ENCODE data around the gene HINT2.

The HINT2 gene

GRCh38 chr9:35840881-35841644 is 26.2 kb upstream of the HINT2 start:
- DNase-seq, result no peak

- DNase-seq, result peak in 1 of 2 donors; percentile 16
Measured at GRCh38 chr9:35839926-35840325, 25.1 kb upstream of the HINT2 start.

- no peak for DNase-seq
Measured at GRCh38 chr9:35836595-35836994, 21.8 kb upstream of the HINT2 start.

GRCh38 chr9:35835766-35836165 is 20.9 kb upstream of the HINT2 start:
- no peak for DNase-seq

- DNase-seq, result peak in 1 of 2 donors; percentile 20
Measured at GRCh38 chr9:35835216-35835632, 20.4 kb upstream of the HINT2 start.

GRCh38 chr9:35834260-35835215 is 19.7 kb upstream of the HINT2 start:
- no peak for DNase-seq

GRCh38 chr9:35832814-35833213 is 18.0 kb upstream of the HINT2 start:
- DNase-seq, result no peak

GRCh38 chr9:35831040-35831439 is 16.2 kb upstream of the HINT2 start:
- no peak for DNase-seq

- DNase-seq, result no peak
Measured at GRCh38 chr9:35829764-35830096, 14.9 kb upstream of the HINT2 start.

- peak; percentile 93 for DNase-seq
Measured at GRCh38 chr9:35829084-35829763, 14.4 kb upstream of the HINT2 start, which contains the start of gene TMEM8B. TSS of gene TMEM8B (plus strand) at chr9:35829228. CDS start at chr9:35829448, 220 bp downstream.

GRCh38 chr9:35828716-35829083 is 13.9 kb upstream of the HINT2 start, which contains the start of gene FAM221B:
TSS of gene FAM221B (minus strand) at chr9:35828732. CDS start at chr9:35826161, 2,571 bp downstream.
- peak in 1 of 2 donors; percentile 15 for DNase-seq

- DNase-seq, result no peak
Measured at GRCh38 chr9:35827486-35827885, 12.6 kb upstream of the HINT2 start.

- DNase-seq, result peak; percentile 32 to 66
Measured at GRCh38 chr9:35826071-35826701, 11.3 kb upstream of the HINT2 start.

GRCh38 chr9:35822926-35823325 is 8.1 kb upstream of the HINT2 start:
- no peak for DNase-seq

- DNase-seq, result no peak
Measured at GRCh38 chr9:35820076-35820475, 5.2 kb upstream of the HINT2 start.

GRCh38 chr9:35818341-35818740 is 3.5 kb upstream of the HINT2 start:
- DNase-seq, result no peak

- DNase-seq, result no peak
Measured at GRCh38 chr9:35816708-35817107, 1.9 kb upstream of the HINT2 start.

- DNase-seq, result peak; percentile 34 to 46
Measured at GRCh38 chr9:35814106-35814840, 569 bp downstream of the HINT2 start.

GRCh38 chr9:35813434-35814105 is 1.3 kb downstream of the HINT2 start:
- DNase-seq, result no peak

- DNase-seq, result peak; percentile 98
Measured at GRCh38 chr9:35812025-35812602, 2.7 kb downstream of the HINT2 start, which contains the start of gene SPAG8. TSS of gene SPAG8 (minus strand) at chr9:35812262. CDS start at chr9:35812147, 115 bp downstream.
